HG02642 (cell line): Measurements from ENCODE around the gene CLDN1.
"Not testable (repeated sequence)": the region's sequence is repeated elsewhere in the genome, so short reads cannot be mapped to it uniquely, and the experiment has no call there.

Source experiments
- ATAC-seq: cut with Tn5 transposase; IDR thresholded peaks from one replicate; pipeline ENCODE4 v1.9.1; 2021; ENCODE audit warnings: mild to moderate bottlenecking; ENCODE audit not compliant: unreplicated experiment, poor library complexity

Gene CLDN1

DNA sequence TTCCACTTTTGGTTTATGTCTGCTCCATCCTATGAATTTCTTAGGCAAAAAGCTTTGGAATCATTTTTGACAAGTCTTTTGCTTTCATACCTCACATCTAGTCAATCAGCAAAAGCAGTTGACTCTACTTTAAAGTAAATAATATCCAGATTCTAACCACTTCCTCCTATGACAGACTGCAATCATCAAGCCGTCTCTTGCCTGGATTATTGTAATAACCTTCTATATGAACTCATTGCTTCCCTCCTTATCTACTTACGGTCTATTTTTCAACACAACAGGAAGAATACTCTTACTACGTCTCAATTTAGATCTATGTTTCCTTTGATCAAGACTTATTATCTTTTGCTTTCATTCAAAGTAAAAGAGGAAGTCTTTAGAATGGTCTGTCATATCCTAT is 20.7 kb downstream of the CLDN1 start:
- ATAC-seq, result no peak

DNA sequence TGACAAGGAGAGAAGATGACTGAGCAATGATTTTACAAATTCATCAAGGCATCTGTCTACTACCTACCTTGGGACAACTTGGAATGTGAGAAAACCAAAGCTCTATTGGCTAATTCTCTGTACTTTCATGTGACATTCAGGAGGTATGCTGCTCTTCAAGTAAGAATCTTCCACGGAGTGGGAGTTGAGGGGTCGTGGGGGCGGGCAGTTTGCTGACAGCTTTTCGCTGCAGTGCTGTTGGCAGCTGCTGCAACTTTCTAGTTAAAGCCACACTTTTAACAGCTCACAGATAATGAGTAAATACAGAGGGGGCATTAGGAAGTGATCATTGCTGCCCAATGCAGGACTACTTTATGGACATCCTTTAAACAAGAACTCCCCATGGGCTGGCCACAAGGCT is 22.3 kb downstream of the CLDN1 start:
- ATAC-seq, result no peak

DNA sequence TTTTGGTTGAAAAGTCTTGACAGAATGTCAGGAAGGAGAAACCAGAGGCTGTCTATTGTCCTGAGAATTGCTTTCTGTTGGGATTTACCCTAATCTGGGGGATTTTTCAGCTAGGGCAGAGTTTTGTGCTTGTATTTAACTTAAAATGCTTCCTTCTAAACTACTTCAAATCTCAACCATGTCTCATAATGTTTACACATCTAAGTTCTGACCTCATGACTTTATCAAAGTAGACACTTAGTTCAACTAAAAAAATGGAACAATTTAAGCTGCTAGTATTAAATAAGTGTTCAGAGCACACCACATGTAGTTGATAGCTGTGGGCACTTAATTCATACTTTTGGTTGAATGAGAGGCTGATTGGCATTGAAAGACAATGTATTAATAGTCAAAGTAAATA is 28.2 kb downstream of the CLDN1 start:
- no peak for ATAC-seq

DNA sequence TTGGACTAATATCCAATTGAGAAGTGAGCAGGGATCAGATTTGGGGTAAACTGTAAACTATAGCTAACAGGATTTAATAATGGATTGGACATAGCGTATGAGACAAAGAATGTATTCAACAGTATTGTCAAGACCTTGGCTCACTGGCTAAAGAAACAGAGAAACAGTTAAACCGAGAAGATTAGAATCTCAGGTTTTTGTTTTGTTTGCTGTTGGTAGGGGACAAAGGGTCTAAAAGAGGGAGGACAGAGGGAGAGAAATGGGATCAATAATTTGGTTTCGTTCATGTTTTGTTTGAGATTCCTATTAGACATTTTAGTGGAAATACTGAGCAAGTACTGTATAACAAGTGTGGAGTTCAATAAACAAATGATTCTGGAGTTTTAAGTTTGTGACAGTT is 28.6 kb downstream of the CLDN1 start:
- ATAC-seq, result no peak

DNA sequence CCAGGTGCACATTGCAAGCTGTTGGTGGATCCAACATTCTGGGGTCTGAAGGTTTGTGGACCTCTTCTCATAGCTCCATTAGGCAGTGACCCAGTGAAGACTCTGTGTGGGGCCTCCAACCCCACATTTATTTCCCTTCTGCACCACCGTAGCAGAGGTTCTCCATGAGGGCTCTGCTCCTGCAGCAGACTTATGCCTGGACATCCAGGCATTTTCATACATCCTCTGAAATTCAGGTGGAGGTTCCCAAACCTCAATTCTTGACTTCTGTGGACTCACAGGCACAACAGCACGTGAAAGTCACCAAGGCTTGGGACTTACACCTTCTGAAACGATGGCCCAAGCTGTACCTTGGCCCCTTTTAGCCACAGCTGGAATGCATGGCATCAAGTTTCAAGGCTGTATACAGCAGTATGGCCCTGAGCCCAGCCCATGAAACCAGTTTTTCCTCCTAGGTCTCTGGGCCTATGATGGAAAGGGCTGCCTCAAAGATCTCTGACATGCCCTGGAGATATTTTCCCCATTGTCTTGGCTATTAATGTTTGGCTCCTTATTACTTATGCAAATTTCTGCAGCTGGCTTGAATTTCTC is 30.2 kb downstream of the CLDN1 start:
- ATAC-seq, result no peak

DNA sequence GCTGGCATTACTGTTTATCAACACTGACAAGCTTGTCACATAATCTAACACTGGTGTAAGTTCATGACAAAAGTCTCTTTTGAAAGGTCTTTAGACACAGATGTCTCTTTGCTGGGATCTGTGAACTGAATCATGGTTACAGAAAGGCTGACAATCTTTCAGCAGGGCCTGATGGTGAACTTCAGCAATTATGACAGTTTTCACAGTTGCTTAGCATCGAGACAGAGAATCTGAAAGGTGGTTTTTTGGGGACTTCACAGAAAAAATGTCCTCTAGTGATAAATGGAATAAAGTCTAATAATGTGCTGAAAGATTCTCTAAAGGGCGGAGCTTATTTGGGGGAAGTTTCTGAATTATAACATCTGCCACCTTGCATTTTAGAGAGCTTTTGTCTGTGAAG is 32.3 kb downstream of the CLDN1 start:
- ATAC-seq, result no peak

DNA sequence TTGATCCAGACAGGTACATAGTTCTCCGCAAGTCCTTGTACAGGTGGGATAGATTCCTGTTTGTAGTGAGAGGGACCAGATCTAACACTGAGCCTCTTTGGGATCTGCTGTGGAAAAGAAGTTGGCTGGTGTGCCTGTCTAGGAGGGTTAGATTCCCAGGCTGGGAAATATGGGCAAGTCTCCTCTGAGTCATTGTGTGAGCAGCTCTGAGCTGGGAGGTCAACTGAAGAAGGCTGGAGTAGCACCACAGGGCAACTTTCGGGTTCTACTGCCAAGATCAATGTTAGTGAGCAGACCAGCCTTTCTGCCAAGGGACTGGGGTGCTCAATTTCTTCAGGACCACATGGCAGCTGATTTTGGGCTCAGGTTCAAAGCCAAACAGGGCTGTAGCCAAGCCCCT is 33.4 kb downstream of the CLDN1 start:
- ATAC-seq, result no peak

DNA sequence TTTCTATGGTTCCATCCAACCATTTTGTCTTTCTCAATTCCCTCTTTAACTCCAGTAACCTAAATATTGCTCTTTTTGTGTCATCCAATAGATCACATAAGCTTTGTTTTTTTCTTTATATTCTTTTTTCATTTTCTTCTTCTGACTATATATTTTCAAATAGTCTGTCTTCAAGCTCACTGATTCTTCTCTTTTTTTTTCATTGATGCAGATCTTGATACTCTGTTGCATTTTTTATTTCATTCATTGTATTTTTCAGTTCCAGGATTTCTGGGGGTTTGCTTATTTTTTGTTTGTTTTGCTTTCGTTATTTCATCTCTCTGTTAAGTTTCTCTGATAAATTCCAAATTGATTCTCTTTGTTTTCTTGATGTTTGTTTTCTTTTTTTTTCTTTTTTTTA is 36.2 kb downstream of the CLDN1 start:
- no peak for ATAC-seq

DNA sequence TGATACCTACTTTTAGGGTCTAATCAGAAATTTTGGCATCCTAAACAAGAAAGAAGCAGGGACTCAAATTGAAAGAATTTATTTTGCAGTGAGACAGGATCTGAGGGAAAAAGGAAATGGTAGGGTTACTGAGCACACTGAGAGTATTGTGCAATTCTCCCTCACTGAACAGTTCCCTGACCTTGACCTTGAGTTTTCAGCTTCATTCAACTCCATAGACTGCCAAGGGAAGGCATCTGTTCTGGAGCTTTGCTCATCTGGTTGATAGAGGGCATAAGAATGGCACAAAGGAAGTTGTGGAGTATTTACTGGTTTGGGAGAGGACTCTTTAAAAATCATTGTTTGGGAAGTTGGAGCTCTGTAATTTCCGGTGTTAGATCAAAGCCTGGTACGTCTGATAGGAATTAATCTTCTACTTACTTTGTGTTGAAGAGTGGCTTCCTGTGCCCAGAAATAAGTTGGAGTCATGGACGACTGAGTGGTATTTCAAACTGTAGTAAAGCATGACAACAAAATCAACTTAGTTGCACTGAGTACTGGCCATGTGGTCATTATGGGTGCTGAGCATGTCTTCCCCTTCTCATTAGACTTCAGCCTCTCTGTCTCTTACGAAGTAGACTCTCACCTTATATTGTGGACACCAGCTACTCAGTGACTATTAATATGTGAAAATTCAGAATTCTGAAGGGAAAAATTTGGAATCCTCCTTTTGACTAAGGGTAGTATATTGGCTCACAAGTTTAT is 40.8 kb downstream of the CLDN1 start:
- ATAC-seq, result no peak

DNA sequence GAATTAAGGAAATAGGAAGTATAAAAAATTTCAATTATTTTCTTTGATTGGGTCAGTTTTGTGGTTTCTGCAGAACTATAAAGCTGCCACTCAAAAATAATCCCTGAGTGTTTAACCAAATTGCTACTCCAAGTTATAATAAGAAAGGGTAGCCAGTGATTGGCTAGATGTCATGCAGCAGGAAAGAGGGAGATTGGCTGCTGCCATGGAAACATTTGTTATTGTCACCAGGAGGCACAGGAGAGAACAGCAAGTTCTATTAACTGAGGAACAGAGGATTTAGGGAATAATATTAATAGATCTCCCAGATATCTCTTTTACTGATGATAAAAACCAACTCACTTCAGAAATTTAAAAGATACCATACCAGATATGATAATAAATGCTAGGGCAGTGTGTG is 42.6 kb downstream of the CLDN1 start:
- ATAC-seq, result no peak

DNA sequence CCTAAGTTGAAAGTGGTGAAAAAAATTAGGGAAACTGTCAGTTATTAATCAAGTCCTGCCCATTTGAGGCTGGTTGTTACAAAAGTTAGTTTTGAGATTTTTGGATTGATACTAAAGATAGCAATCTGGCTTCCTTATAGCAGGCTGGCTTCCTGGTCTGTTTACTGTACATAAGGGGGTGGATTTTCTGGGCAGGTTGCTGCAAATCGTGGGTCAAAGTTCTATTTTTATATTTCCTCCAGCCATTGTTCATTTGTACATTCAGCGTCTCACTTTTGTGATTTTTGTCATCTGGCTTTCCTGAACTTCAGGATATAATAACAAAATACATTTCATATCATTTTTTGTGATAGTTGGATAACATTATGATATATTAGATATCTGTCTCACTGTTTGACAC is 49.5 kb downstream of the CLDN1 start:
- ATAC-seq, result no peak

DNA sequence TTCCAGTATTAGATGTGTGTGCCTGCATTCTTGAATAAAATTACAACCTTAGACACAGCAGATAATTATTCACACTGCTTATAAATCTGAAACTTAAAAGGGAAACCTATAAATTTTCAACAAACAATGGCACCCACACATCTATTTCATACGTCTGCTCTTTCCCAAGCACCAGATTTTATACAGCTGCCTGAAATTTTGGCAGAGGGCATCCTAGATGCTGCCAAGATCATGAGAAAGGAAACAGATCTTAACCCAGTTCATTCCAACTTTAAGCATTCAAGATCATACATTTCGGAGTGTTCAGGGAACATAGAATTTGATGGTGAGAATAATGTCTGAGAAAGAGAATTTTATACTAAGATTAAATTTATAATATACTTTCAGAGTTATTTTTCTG is 53.1 kb downstream of the CLDN1 start:
- ATAC-seq, result no peak

DNA sequence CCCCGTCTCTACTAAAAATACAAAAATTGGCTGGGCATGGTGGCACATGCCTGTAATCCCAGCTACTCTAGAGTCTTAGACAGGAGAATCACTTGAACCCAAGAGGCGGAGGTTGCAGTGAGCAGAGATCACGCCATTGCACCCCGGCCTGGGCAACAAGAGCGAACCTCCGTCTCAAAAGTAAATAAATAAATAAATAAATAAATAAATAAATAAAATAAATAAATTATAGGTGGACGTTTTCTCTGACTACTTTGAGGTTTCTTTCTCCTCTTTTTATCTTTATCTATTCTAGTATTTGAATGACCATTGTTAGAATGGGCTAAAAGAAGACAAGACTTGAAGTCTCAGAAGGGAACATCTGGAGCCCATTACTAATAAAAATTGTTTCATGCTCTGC is 54.8 kb downstream of the CLDN1 start:
- not testable (repeated sequence) for ATAC-seq

DNA sequence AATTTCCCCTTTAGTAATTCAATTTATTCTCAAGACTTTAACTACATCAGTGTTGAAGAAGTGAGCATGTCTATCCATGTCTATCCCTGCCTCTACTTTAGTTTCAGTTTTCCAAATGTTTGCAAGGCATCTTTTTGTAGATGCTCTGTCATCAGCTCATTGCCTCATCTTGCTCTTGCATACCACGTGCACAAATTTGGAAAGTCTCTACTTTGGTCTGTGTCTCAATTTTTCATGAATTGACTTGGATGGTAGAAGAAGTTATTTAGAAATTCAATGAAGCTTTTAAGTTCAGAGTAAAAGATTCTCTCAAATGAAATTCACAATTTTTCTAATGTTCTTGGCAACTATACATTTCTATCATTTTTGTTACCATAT is 55.3 kb downstream of the CLDN1 start:
- ATAC-seq, result no peak

DNA sequence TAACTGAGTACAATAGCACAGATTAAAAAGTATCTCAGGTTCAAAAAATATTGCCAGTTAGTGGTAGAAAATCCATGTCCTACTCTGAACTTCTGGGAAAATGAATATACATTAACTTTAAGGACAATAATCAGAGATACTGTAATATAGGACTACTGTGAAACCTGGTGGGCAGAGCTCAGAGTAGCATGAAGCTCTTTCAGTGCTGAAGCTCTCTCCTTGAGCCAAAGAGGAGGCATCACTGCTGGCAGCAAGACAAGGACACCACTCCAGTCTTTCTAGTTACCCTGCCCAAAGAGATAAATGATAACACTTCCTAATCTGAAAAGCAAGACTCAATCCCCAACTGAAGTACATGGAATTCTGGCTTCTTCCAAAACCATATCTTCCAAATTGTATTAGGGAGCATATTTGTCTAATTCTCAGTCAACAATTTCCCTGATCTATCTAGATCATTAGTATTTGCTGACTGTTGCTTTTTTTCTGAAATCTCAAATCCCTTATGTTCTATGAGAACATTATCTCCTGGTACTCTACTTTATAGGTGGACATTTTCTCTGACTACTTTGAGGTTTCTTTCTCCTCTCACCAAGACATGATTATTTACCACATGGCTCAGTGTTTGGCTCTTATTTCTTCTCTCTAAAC is 55.9 kb downstream of the CLDN1 start:
- ATAC-seq, result no peak

DNA sequence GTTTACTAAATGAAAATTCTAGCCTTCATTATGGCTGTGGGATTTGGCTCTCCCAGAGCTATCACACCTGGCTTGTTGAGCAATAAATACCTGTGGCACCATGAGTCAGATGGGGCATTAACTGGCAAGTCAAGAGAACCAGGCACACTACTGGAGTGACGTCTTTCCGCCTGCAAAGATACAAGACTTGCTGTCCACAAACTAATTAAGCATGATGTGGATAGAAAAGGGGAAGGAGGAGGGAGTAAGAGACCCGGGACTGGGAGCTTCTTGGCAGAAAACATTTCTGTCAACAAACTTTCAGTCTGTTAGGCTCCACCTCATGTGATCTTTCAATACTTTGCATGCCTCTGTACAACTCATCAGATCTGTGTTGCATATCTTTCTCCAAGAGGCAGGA is 56.5 kb downstream of the CLDN1 start:
- ATAC-seq, result no peak

DNA sequence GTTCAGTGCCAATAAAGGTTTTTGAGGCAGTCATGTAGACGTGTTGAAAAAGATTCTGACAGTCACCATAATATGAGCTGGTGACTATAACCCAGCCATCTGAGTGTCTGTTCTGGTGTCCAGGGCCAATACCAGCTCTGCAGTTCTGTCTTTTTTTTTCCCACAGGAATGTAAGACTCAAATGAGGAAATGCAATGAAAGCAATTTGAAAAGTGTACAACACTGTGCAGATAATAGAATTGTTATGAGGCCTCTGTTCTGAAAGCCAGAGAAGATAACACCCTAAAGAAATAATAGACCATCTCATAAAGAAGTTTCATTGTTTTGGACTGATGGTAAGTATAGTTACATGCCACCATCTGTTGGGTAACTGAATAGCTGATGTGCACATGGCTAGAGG is 57.1 kb downstream of the CLDN1 start:
- ATAC-seq, result no peak

DNA sequence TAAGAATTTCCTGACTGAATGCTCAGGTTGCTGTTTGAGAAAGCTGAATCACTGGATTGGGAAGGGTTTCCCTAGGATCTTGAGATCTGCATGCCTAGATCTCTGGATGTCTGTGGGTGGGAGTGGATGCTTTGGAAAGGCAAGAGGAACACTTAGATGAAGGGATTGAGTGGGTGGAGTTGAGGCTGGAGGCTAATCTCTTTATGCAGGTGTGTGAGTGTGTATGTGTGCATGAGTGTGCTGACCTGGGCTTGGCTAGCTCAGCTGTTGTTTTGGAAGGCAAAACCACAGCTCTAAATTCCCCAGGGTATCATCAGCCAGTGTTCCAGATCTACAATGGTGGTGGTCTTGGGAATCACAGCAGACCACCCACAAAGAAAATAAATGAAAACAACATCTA is 60.5 kb downstream of the CLDN1 start:
- ATAC-seq, result no peak

DNA sequence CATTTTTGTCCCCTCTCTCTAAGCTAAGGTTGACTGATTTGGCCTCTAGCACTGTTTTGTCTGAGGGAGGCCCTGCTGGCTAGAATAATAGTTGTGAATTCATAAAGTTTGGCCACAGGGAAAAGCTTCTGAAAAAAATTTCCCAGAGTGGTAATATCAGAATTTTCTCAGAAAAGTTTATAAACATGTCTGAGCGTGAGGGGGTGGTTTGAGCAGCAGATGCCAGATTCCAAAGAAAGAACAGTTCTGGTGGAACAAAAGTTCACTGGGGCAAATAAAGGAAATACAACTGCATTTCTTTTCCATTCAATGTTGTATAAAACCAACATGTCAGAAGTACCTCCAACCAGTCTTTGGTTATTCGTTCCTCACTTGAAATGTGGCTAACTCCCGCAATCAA is 61.2 kb downstream of the CLDN1 start:
- ATAC-seq, result no peak

DNA sequence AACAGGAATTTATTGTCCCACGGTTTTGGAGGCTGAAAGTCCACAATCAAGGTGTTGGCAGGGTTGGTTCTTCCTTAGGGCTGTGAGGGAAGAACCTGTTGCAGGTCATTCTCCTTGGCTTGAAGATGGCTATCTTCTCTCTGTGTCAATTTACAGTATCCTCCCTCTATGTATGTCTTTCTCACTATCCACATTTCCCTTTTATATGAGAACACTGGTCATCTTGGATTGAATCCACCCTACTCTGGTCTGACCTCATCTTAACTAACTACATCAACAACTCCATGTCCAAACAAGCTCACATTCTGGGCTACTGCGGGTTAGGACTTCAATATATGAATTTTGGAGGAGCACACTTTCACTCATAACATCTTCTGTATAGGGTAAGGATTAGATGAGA is 61.9 kb downstream of the CLDN1 start:
- no peak for ATAC-seq

DNA sequence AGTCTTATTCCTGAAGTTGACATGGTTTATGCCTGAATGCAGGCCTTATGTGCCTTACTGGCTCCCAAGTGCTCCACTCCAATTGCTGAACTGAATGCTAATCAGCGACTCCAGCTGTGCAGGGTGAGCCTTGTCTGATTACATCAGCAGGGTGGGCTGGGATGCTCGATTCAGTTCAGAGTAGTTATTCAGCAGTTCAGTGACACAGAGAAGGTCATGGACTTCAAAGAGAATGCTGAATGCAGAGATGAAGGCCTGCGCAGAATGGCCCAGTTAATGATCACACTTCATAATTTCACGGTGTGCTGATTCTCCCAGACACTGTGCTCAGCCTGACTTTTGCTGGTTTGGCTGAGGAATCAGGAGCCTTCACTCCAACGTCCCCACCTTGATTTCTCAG is 63.6 kb downstream of the CLDN1 start:
- no peak for ATAC-seq
